GM21423 (cell line): Measurements from ENCODE around the gene CEP43.

Experiments
- ATAC-seq: cut with Tn5 transposase; IDR thresholded peaks from one replicate; pipeline ENCODE4 v1.9.1; 2021; ENCODE audit warnings: mild to moderate bottlenecking, moderate library complexity; ENCODE audit not compliant: unreplicated experiment

Gene CEP43

GRCh38 chr6:166960609-166960978, 38.6 kb upstream of the CEP43 start:
- no peak for ATAC-seq

DNA sequence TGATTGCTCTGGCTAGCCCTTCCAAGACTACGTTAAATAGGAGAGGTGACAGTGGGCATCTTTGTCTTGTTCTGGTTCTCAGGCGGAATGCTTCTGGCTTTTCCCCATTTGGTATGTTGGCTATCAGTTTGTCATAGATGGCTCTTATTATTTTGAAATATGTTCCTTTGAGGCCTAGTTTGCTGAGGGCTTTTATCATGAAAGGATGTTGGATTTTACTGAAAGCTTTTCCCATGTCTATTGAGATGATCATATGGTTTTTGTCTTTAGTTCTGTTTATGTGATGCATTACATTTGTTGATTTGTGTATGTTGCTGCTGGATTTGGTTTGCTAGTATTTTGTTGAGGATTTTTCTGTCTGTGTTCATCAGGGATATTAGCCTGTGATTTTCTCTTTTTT, 32.9 kb upstream of the CEP43 start:
- ATAC-seq, result no peak

GRCh38 chr6:166969390-166970002, 29.7 kb upstream of the CEP43 start:
- ATAC-seq, result no peak

DNA sequence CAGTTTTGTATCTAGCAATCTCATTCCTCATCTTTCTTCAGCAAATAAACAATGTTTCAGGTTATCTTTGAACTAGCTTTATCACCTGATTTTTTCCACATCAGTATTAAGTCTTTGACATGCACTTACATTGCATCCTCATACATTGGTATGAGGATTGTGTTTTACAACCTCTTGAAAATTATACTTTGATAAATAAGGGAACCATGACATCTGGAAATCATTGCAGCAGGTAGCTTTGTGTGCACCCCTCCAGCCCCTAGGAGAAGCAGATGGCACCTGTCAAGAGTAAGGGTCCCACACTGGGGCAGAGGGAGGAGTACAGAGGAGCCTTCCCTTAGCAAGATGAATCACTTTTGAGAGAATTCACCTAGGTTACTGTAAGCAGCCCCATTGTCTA, 29.1 kb upstream of the CEP43 start:
- no peak for ATAC-seq

- ATAC-seq, result no peak
Observed at GRCh38 chr6:166970776-166971175, 28.4 kb upstream of the CEP43 start.

DNA sequence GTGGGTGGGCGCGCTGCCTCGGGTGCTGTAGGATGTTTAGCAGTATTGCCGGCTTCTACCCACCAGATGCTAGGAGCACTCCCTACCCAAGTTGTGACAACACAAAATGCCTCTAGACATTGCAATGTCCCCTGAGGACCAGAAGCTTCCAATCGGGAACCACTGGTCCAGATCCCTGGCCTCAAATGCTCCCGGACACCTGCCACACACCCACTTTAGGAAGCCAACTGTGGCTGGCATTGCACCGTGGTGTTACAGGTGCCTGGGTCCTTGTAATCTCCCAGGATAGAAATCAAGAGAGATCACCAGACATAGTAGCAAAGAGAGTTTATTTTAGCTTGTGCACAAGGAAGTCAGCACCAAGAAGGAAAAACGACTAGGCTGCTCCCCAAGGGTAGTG, 27.9 kb upstream of the CEP43 start:
- no peak for ATAC-seq

- ATAC-seq, result no peak
Observed at GRCh38 chr6:166972101-166972500, 27.1 kb upstream of the CEP43 start.

- ATAC-seq, result no peak
Observed at GRCh38 chr6:166976636-166977035, 22.6 kb upstream of the CEP43 start.

GRCh38 chr6:166977621-166978525, 21.3 kb upstream of the CEP43 start:
- ATAC-seq, result no peak

GRCh38 chr6:166980738-166981137, 18.5 kb upstream of the CEP43 start:
- no peak for ATAC-seq

GRCh38 chr6:166987448-166987847, 11.7 kb upstream of the CEP43 start:
- ATAC-seq, result no peak

DNA sequence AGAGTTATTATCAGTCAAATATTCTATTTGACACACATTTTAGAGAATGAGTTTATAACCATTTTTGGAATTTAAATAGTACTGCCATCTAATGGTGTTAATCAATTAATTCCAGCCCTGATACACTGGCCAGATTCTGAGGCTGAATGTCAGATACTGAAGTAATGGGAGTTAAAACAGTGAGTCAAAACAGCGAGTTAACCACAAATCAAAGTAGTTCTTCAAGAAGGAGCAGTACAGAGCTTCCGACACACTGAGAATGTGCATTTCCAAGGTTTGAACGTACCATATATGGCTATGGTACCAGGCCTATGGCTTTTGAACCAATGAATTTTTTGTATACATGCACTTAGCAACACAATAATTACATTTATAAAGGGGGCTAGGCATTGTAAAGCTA, 11.3 kb upstream of the CEP43 start:
- no peak for ATAC-seq

GRCh38 chr6:166988674-166989201, 10.5 kb upstream of the CEP43 start:
- no peak for ATAC-seq

GRCh38 chr6:166989427-166990032, 9.7 kb upstream of the CEP43 start:
- ATAC-seq, result peak; percentile 62

DNA sequence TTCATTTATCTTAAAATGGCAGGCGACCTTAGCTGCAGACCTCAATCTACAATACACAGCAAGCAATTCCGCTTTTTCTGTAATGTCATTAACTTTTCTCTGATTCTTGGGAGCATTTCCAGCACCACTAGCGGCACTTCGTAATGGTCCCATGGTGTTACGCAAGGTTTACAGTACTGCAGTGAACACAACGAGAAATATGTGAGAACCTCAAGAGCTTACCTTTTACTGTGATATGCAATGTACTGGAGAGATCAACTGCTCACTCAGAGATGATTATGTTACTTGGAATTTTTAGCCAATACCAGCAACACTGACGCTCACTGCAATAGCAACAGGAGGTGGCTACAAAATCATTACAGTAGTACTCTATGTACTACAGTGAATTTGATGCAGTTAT, 2.8 kb upstream of the CEP43 start:
- no peak for ATAC-seq

- no peak for ATAC-seq
Observed at GRCh38 chr6:166997348-166997747, 1.8 kb upstream of the CEP43 start.

DNA sequence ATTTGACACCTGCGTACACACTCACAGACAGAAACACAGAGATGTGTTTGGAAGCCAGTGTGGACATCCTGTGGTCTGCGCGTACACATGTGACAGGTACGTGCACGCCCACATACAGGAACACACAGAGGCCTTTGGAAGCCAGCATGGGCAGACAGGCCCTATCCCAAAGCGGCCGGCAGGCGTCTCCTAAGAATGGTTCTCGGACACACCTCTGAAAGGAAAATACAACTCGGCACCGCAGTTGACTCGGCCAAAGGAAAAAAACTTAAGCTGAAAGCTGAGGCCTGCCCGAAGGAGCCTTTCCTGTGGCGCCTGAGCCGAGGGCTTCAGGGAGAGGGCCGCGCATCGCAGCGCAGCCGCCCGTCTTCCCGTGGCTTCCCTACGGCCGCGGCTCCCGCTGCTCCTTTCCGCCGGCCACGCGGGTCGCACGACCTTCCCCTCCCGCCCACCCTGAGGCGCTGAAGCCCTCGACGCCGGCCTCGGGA, 1.4 kb upstream of the CEP43 start:
- peak; percentile 21 for ATAC-seq

GRCh38 chr6:166998256-166999144, 697 bp upstream of the CEP43 start:
- ATAC-seq, result peak; percentile 6

GRCh38 chr6:166999884-167000253, 672 bp downstream of the CEP43 start:
- no peak for ATAC-seq

DNA sequence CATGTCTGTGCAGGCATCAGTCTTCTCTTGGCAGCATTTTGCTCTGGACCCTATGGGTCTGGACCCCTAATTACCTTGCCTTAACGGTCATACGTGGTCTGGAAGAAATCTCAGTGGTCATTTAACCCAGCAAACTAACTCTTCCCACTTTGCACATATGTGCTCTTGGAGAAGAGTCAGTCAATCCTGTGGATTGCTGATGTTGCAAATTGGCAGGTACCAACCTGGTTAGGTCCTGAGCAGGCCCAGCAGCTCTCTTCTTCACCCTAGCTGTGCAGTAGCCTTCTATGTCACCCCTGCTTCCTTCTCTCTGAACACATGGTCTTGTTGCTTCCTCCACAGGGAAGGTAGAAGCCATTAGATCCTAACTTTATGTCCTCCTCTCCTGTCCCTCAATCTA, 1.6 kb downstream of the CEP43 start:
- no peak for ATAC-seq
